ENCODE data around the gene PLEKHA7. TPM values are rescaled to one million over a fixed set of nuclear protein-coding genes. Genes with fewer than 3 reads are reported as not detected.

The PLEKHA7 gene
- total RNA-seq, 4 donors from 2014 or later = 23.6 to 47.5 (median 32.7) TPM

DNA sequence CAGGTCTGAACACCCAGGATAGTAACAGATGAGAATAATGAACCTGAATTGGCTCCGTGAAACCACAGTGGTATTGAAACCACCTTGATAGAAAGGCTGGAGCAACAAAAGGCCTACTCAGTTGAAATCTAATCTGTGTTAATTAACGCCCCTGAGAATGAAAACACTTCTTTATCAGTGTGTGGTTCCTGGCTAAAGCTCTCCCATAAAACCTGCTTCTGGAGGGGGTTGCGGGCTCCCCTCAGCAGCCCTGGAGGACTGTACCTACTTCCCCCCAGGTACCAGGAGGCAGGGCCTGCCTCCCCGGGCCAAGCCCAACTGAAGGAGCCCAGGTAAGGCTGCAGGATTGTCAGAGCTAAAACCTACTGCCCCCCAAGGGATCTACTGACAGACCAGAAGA is 54.6 kb downstream of the PLEKHA7 start:
- Histone ChIP-seq H3K27ac (no peak overlapping the region), H3K36me3 (no peaks in the 10 kb centered on the region), H3K4me3 (no peak overlapping the region), H3K27me3 (no peaks in the 10 kb centered on the region), H3K9me3 (no peaks in the 10 kb centered on the region), H3K4me1 (peaks cover 10% of the 10 kb centered on the region)
- TF ChIP-seq POLR2AphosphoS5 (IDR thresholded peaks at IDR 0.05) (no peak), POLR2A (IDR thresholded peaks at IDR 0.05) (no peak), EP300 (IDR thresholded peaks at IDR 0.05) (no peak)
- TF ChIP-seq, protein P1, sequence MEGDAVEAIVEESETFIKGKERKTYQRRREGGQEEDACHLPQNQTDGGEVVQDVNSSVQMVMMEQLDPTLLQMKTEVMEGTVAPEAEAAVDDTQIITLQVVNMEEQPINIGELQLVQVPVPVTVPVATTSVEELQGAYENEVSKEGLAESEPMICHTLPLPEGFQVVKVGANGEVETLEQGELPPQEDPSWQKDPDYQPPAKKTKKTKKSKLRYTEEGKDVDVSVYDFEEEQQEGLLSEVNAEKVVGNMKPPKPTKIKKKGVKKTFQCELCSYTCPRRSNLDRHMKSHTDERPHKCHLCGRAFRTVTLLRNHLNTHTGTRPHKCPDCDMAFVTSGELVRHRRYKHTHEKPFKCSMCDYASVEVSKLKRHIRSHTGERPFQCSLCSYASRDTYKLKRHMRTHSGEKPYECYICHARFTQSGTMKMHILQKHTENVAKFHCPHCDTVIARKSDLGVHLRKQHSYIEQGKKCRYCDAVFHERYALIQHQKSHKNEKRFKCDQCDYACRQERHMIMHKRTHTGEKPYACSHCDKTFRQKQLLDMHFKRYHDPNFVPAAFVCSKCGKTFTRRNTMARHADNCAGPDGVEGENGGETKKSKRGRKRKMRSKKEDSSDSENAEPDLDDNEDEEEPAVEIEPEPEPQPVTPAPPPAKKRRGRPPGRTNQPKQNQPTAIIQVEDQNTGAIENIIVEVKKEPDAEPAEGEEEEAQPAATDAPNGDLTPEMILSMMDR (IDR thresholded peaks at IDR 0.05) = no peak
- 58% methylated on average over 4 of the region's 4 CpGs for WGBS
- no peak for DNase-seq (ENCODE audit: low spot score in 2 of 2)

DNA sequence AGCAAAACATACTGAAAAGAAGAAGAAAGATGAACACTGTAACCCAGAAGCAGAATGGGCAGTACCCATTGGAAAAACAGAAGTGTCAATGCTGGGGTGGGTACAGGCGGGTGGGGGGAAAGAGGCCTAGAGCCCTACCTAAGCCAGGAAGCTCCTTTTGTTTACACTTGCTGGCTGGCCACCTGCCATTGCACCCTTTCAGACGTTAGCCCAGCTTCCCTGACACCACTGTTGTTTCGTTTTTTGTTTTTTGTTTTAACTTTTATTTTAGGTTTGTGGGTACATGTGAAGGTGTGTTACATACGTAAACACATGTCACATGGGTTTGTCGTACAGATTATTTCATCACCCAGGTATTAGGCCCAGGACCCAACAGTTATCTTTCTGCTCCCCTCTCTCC is 55.4 kb downstream of the PLEKHA7 start:
- Histone ChIP-seq H3K9me3 (no peaks in the 10 kb centered on the region), H3K27ac (no peak overlapping the region), H3K27me3 (no peaks in the 10 kb centered on the region), H3K36me3 (no peaks in the 10 kb centered on the region), H3K4me3 (no peak overlapping the region), H3K4me1 (peaks cover 10% of the 10 kb centered on the region)
- TF ChIP-seq POLR2AphosphoS5 (IDR thresholded peaks at IDR 0.05) = no peak
- TF ChIP-seq, protein P1 (IDR thresholded peaks at IDR 0.05) = no peak
- TF ChIP-seq POLR2A (IDR thresholded peaks at IDR 0.05) = no peak
- TF ChIP-seq EP300 (IDR thresholded peaks at IDR 0.05) = no peak
- DNase-seq (ENCODE audit: low spot score in 2 of 2) = no peak
- 52% methylated on average over 5 of the region's 5 CpGs for WGBS

DNA sequence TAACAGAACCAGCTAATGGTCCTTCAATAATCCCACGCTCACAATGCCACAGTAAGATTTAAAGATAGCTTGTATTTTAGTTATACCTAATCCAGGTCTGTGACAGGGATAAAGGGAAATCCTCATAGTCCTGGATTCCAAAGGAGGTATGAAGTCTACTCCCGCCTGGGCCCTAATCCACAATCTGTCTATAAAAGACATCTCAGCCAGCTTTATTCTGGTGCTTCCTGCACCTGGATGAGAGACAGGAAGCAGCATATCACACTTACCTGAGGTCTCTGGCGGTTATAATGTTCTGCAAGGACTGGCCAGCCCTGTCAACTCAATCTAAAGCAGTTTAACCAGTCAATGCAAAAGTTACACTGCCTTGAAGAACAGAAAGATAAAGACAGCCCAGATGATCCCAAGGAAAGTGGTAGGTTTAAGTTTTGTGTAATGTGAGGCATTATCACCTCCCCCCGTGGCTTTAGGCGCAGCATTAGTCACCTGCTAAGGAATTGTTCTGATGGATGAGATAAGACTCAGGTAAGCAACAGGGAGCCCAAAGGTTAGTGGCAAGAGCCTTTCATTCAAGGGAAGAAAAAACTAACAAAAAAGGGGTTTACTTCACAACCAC is 57.6 kb downstream of the PLEKHA7 start:
- Histone ChIP-seq H3K4me1 (peaks cover 10% of the 10 kb centered on the region), H3K36me3 (no peaks in the 10 kb centered on the region), H3K4me3 (no peak overlapping the region), H3K9me3 (no peaks in the 10 kb centered on the region), H3K27me3 (no peaks in the 10 kb centered on the region), H3K27ac (no peak overlapping the region)
- WGBS = 71% methylated on average over 5 of the region's 5 CpGs
- TF ChIP-seq, protein P1 (IDR thresholded peaks at IDR 0.05) = no peak
- TF ChIP-seq EP300 (IDR thresholded peaks at IDR 0.05) (no peak), POLR2AphosphoS5 (IDR thresholded peaks at IDR 0.05) (no peak), POLR2A (IDR thresholded peaks at IDR 0.05) (no peak)
- no peak for DNase-seq (ENCODE audit: low spot score in 2 of 2)

DNA sequence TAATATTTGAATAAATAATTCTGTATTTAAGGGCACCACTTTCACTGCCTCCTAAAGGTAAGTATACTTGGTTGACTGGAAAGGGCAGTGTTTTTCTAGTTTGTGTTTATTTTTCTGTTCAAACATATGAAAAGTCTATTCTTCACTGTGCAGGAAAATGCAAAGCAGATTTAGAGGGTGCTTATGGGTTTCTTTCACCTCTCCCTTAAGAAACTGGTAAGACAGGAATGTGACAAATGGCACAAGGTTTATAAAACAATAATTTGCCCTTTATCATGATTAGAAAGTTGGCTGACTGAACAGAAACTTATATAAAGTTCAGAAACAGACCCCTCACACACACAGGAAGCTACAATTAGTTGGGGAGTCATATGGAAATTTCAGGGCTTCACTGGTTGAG is 60.6 kb downstream of the PLEKHA7 start:
- Histone ChIP-seq H3K4me3 (no peak overlapping the region), H3K4me1 (peaks cover 10% of the 10 kb centered on the region), H3K27me3 (no peaks in the 10 kb centered on the region), H3K27ac (no peak overlapping the region), H3K36me3 (no peaks in the 10 kb centered on the region), H3K9me3 (no peaks in the 10 kb centered on the region)
- TF ChIP-seq, protein P1 (IDR thresholded peaks at IDR 0.05) = no peak
- TF ChIP-seq EP300 (IDR thresholded peaks at IDR 0.05) = no peak
- no peak for TF ChIP-seq POLR2A (IDR thresholded peaks at IDR 0.05)
- TF ChIP-seq POLR2AphosphoS5 (IDR thresholded peaks at IDR 0.05) = no peak
- no peak for DNase-seq (ENCODE audit: low spot score in 2 of 2)

DNA sequence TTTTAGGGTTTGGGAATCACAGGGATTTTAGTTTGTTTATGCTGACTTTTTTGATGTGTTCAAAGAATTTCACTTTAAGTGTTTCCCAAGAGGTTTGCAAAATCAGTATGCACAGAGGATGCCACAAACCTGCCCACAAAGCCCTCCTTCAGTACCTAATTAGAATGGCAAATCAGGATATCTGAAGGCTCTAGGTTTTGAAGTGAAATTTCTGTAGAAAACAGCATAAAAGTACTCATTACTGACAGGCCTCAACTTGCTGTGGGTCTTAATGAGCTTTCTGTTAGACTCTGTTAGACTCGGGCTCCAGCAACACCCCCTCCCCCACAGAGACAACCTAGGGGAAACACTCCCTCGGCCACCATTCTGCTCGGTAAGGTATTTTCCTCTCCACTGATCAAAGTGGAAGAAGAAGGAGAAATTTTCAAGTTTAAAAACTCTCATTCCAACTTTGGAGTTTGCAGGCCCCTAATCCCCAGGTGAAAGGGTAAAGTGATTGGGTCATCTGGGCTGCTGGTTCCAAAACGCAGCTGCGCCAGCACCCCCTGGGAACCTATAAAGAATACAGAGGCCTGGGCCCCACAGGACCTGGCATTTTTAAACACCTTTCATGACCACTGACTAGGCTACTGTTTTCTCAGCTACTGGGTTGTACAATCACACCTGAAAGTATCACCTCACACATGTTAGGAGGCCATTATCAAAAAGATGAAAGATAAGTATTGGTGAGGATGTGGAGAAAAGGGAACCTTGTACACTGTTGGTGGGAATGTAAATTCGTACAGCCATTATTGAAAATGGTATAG is 67.5 kb downstream of the PLEKHA7 start:
- no peaks in the 10 kb centered on the region for H3K27me3 ChIP-seq
- H3K27ac ChIP-seq = no peak overlapping the region
- H3K4me3 ChIP-seq = no peak overlapping the region
- no peak for TF ChIP-seq POLR2A (IDR thresholded peaks at IDR 0.05)
- no peak for TF ChIP-seq EP300 (IDR thresholded peaks at IDR 0.05)
- TF ChIP-seq, protein P1 (IDR thresholded peaks at IDR 0.05) = no peak
- no peaks in the 10 kb centered on the region for H3K36me3 ChIP-seq
- 80% methylated on average over 6 of the region's 6 CpGs for WGBS
- no peaks in the 10 kb centered on the region for H3K4me1 ChIP-seq
- DNase-seq (ENCODE audit: low spot score in 2 of 2) = no peak
- no peaks in the 10 kb centered on the region for H3K9me3 ChIP-seq

Data from suprapubic skin (tissue), 4 donors.